OCI-LY3 (cell line): ENCODE measurements around the gene MYCBP2.
A peak's percentile ranks its signal among the peaks of the same experiment; 100 is the strongest.

Experiments used
- H2AFZ ChIP-seq: fragments of 200-600, 300-600 bp; shearing (Covaris generic); 2 replicates; pipeline ENCODE4 v1.6.0; 2014; ENCODE audit warnings: antibody characterized with exemption, low read depth, low read length
- H3K27ac ChIP-seq: fragments of 200-600, 300-600 bp; sonication (generic); 2 replicates; pipeline ENCODE4 v1.5.1; 2014; ENCODE audit warnings: mild to moderate bottlenecking, low read length, moderate library complexity, mixed read lengths
- H3K27me3 ChIP-seq: fragments of 200-600, 300-600 bp; sonication (generic); 2 replicates; pipeline ENCODE4 v1.6.1; 2014; ENCODE audit warnings: low read depth, low read length, mixed read lengths
- H3K36me3 ChIP-seq: fragments of 200-600, 300-600 bp; sonication (generic); replicated peaks from 2 replicates; pipeline ENCODE3; 2014; ENCODE audit warnings: low read depth, low read length, mixed read lengths
- H3K4me1 ChIP-seq: fragments of 300-600, 200-600 bp; sonication (generic); 2 replicates; pipeline ENCODE4 v1.6.1; 2014; ENCODE audit warnings: low read length, mixed read lengths
- H3K4me2 ChIP-seq: fragments of 200-600, 300-600 bp; sonication (generic); 2 replicates; pipeline ENCODE4 v1.6.1; 2014; ENCODE audit warnings: low read length, mixed read lengths
- H3K4me3 ChIP-seq: fragments of 300-600, 200-600 bp; sonication (generic); 2 replicates; pipeline ENCODE4 v1.5.1; 2014; ENCODE audit warnings: antibody characterized with exemption, mild to moderate bottlenecking, low read length, moderate library complexity
- H3K79me2 ChIP-seq: fragments of 300-600, 200-600 bp; shearing (Covaris generic); 2 replicates; pipeline ENCODE4 v1.6.1; 2014; ENCODE audit warnings: mild to moderate bottlenecking, low read length, mixed read lengths
- H3K9ac ChIP-seq: fragments of 300-600, 200-600 bp; shearing (Covaris generic); 2 replicates; pipeline ENCODE4 v1.6.0; 2014; ENCODE audit warnings: mild to moderate bottlenecking, low read length, moderate library complexity
- H3K9me3 ChIP-seq: fragments of 200-600, 300-600 bp; shearing (Covaris generic); 2 replicates; pipeline ENCODE4 v1.6.1; 2014; ENCODE audit warnings: low read length, mixed read lengths; ENCODE audit not compliant: insufficient read depth
- H4K20me1 ChIP-seq: fragments of 200-600, 300-600 bp; sonication (generic); 2 replicates; pipeline ENCODE4 v1.6.1; 2016; ENCODE audit warnings: low read length, mixed read lengths; ENCODE audit not compliant: insufficient read depth
- EZH2phosphoT487 ChIP-seq: fragments of 200-600 bp; shearing (Covaris generic); IDR thresholded peaks from 2 replicates; pipeline ENCODE4 v1.6.1; 2018; ENCODE audit warnings: antibody characterized with exemption, mixed run types, low read depth
- TF ChIP-seq, protein P1 (sequence below): fragments of 200-600, 300-600 bp; sonication (generic); IDR thresholded peaks from 2 replicates; pipeline ENCODE4 v1.5.1; 2014; ENCODE audit warnings: antibody characterized with exemption, low read length, low read depth

The MYCBP2 gene

DNA sequence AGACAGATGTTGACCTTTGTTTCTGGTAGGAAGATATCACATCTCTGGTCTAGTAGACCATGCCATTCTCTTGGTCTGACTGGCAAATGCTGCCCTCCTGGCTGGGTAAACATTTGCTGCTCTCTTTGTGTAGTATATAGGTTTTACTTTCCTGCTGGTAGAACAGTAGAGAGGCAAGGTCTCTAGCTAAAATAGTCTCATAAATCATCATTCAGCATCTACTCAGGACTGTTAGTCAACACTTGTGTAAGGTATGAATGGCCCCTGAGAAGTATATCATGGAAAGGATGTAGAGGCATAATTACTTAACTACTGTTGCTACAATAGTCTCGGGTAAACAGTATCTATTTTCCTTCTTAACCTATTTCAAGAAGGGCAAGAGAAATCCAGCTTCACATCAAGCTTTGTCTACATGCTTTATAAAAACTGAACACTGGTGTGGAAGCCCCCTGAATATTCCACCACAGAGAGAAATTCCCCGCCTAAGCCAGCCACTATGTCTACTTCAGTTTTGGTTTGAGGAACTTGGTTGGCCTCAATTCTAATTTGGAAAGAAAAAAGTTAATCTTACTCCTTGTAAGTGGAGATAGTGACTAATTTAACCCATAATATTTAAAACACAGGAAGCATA is 18.4 kb upstream of the MYCBP2 start:
- peaks cover 76% of the 10 kb centered on the region for H3K4me1 ChIP-seq
- H3K27ac ChIP-seq = peak overlapping the region; percentile 92
- no peaks in the 10 kb centered on the region for H3K9me3 ChIP-seq
- 0 out of 2 replicates have a peak overlapping the region, but pooled peaks have one; percentile 60 for H2AFZ ChIP-seq
- peak overlapping the region; percentile 57 for H3K4me2 ChIP-seq
- no peaks in the 10 kb centered on the region for H4K20me1 ChIP-seq
- H3K4me3 ChIP-seq = peak overlapping the region; percentile 38
- peak overlapping the region; percentile 63 for H3K9ac ChIP-seq
- TF ChIP-seq, protein P1, sequence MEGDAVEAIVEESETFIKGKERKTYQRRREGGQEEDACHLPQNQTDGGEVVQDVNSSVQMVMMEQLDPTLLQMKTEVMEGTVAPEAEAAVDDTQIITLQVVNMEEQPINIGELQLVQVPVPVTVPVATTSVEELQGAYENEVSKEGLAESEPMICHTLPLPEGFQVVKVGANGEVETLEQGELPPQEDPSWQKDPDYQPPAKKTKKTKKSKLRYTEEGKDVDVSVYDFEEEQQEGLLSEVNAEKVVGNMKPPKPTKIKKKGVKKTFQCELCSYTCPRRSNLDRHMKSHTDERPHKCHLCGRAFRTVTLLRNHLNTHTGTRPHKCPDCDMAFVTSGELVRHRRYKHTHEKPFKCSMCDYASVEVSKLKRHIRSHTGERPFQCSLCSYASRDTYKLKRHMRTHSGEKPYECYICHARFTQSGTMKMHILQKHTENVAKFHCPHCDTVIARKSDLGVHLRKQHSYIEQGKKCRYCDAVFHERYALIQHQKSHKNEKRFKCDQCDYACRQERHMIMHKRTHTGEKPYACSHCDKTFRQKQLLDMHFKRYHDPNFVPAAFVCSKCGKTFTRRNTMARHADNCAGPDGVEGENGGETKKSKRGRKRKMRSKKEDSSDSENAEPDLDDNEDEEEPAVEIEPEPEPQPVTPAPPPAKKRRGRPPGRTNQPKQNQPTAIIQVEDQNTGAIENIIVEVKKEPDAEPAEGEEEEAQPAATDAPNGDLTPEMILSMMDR = no peak
- no peaks in the 10 kb centered on the region for H3K79me2 ChIP-seq
- no peaks in the 10 kb centered on the region for H3K36me3 ChIP-seq
- H3K27me3 ChIP-seq = no peaks in the 10 kb centered on the region

DNA sequence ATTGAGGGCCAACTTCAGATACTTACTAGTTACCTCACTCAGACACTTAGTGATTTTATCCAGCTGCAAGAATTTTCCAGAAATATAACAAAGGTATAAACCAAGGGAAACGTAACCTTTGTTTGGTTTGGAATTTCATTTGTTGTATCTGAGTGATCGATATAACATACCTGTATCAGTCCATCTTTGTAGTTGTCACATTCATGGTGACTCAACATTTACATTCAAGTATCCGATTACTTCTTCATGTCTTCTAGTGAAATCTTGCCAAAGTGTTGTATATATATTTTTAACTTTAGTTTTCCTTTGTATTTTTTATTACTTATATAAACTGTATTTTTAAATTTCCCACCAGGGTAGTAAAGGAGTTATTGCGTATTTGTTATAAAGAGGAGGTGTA is 16.9 kb upstream of the MYCBP2 start:
- Histone ChIP-seq H3K4me3 (no peak overlapping the region), H3K4me1 (peaks cover 81% of the 10 kb centered on the region), H3K4me2 (peak overlapping the region; percentile 57; the same call in 1 of the 2 replicates), H3K36me3 (no peaks in the 10 kb centered on the region), H4K20me1 (no peaks in the 10 kb centered on the region), H2AFZ (no peak overlapping the region), H3K9ac (no peak overlapping the region), H3K79me2 (no peaks in the 10 kb centered on the region), H3K9me3 (no peaks in the 10 kb centered on the region), H3K27ac (peak overlapping the region; percentile 92), H3K27me3 (no peaks in the 10 kb centered on the region)
- TF ChIP-seq, protein P1 = no peak
- no peak for TF ChIP-seq EZH2phosphoT487

DNA sequence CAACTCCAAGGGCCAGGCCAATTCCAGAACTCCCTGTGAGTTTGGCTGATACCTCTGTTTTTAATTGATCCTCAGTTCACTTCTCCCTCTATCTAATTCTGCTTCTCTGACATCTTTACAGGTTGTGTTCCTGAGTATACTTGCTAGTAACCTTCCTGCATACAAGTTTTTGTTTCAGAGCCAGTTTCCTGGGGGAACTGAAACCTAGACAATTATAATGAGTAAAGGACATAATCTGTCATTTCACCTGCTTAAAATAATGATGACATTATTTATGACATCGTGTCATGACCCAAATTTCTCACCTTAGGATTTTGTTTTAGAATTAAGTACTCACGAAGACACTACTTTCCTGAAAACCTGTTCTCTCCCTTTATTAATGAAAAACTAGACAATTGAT is 12.5 kb upstream of the MYCBP2 start:
- H3K9ac ChIP-seq = peak overlapping the region; percentile 66

DNA sequence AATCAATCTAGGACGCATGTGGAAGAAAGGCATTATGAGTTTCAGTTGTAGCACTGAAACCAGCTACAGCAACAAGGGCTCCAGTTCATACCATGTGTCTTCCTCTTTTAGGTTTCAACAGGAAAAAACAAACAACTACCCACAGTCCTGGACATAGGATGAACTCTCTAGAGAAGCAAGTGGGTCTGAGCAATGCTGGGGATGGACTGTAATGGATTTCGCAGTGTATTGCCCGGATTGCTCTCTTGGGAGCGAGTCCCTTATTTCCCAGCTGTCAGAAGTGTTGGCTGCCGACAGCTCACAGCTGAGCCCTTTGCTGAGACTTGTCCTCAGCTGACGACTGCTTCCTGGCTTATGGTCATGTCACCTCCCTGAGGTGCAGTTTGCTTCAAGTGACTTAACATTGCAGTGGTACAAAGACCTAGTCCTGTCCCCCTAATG is 12.1 kb upstream of the MYCBP2 start:
- Histone ChIP-seq H3K79me2 (no peaks in the 10 kb centered on the region), H3K27ac (peak overlapping the region; percentile 91), H3K9me3 (no peaks in the 10 kb centered on the region), H3K4me2 (peak overlapping the region; percentile 78), H3K9ac (peak overlapping the region; percentile 66), H3K27me3 (0 out of 2 replicates have a peak, but pooled peaks cover 3% of the 10 kb centered on the region), H2AFZ (no peak overlapping the region), H4K20me1 (no peaks in the 10 kb centered on the region), H3K4me1 (peaks cover 60% of the 10 kb centered on the region), H3K4me3 (peak overlapping the region; percentile 60), H3K36me3 (no peaks in the 10 kb centered on the region)
- TF ChIP-seq EZH2phosphoT487 = no peak
- TF ChIP-seq, protein P1 = no peak

More for the DNA sequence above, 12.5 kb upstream of the MYCBP2 start:
- Histone ChIP-seq H4K20me1 (no peaks in the 10 kb centered on the region), H3K4me3 (peak overlapping the region; percentile 60), H3K4me2 (peak overlapping the region; percentile 78), H3K9me3 (no peaks in the 10 kb centered on the region), H3K27me3 (0 out of 2 replicates have a peak, but pooled peaks cover 3% of the 10 kb centered on the region), H3K79me2 (no peaks in the 10 kb centered on the region), H3K27ac (peak overlapping the region; percentile 91), H2AFZ (no peak overlapping the region), H3K4me1 (peaks cover 64% of the 10 kb centered on the region), H3K36me3 (no peaks in the 10 kb centered on the region)
- TF ChIP-seq EZH2phosphoT487 = no peak
- TF ChIP-seq, protein P1 = no peak
